ENCODE measurements around the gene FAM53B.

The FAM53B gene

DNA sequence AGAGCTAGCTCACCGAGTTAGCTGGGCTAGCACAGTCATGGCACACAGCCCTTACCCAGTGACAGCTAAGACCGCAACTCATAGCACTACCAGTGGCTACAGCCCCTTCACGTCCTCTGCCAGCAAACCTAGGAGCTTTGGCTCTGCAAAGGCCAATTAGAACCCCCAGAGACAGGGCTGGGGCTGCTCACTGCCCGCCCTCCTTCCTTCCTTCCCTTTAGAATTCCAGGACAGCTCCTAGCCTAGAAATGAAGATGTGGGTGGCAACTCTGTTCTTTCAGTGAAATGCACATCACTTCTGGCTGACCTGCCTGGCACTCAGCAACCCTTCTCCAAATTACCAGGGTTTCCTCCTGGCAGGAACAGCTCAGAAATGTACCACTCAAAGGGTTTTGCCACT lies 99.9 kb downstream of the FAM53B start:
- DNase-seq, result no peak

DNA sequence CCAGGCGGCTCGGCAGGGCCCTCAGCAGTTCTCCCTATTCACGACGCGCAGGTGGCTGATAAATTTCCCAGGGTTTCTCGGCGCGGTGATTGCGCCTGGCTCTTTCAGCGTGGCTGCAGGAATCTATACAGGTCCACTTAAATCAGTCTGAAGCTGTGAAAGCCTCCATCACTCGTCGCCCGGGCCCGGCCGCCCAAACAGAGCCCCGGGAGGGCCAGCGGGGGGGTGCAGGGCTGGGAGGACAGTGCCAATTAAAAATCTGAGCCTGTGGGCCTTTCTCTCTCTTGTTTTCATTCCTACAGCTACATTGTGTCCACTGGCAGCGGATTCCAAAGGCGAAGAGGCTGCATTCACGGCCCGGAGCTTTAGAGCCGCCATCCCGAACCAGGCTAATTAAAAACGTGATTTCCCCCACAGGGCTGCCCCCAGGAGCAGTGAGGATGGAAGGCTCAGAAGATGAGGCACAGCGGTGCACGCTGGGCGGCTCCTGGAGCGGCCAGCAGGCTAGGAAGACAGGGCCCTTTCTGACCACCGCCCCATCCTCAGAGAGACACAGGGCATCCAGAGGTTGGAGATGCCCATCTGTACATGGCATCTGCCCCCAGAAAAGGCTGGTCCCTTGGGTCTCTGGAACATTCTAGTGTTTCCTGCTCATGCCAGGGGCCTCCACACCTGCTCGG lies 100.7 kb downstream of the FAM53B start:
- no peak for DNase-seq

DNA sequence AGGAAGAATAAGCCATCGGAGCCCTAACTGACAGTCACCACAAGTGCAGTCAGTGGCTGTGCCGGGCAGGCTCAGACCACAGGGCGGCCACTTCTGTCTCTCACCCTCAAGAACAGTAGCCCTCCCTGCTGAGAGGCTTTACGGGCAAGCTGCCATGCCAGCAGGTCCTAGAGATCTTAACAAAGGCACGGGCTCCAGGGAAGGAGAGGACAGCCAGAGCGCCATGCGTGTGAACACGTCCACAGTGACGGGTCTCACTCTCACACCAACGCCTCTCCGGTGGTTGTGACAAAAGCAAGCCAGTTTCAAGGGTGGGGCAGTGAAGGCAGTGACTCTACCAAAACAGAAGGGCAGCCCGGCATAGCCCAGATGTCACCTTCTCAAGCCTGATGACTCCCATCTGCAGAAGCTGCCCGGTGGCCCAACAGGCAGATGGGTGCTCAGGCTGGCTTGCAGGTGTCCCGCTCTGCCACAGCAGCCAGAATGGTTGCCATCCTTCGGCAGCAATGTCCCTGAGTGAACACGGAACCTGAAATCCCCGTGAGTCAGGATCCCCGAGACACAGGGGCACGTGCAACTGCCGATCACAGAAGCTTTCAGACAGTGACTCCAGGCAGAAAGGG lies 102.0 kb downstream of the FAM53B start:
- DNase-seq, result peak; percentile 25 to 60

DNA sequence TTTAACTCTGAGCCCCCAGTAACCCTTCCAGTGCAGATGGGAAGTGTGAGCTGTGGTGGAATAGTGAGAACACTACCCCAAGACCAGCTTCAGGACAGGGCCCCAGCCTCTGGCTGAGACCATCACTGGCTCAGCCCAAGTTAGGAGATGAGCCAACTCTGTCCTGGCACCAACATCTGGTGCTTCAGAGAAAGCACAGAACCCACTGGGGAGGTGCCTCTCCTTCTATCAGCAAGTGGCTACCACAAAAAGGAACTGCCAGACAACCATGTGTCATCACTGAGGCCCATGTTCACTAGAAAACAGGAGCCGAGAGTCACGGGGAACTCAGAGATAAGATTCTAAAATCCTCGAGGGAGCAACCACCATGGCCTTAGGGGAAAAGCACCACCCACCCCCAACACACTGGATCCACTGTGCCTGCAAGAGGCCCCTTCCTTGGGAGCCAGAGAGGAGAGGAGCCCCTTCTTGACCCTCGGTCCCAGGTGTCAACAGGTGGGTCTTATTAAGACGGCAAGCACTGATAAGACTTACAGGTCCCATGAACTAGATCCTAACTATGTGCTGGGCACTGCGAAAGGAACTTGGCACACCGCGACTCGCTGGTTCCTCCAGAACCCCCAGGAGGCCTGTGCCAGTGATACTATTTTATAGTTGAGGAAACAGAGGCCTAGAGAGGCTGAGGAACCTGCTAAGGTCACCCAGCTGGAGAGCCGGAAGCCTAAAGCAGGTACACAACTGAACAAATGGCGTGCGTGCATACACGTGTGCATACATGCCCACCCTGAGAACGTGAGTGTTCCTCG lies 102.7 kb downstream of the FAM53B start:
- DNase-seq, result no peak

DNA sequence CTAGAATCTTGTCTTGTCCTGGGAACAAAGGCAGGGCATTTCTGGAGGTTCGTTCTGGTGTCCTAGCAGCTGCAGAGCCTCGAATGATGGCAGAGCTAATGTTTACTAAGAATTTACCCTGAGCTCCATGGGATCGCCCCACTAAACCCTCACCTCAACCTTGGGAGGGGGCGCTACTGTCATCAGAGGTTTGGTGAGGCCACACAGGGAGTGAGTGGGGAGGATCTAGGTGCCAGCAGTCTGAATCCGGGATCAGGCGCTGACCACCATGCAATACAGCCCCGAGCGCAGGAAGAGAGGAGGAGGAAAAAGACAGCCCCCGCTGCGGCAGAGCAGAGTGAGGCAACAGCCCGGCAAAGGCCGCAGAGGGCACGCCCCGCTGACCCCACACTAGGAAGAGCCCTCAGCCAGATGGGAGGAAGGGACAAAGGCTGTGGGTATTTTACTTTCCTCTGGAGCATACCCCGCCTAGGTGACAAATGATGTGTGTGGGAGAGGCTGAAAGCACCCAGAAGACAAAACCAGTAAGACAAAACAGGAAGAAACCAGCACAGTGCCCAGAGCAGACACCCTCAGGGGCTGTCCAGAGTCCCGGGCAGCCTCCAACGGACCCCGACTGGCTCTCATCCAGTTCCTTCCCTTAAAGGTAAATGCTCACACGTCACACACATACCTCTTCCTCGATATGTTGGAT lies 103.5 kb downstream of the FAM53B start:
- DNase-seq, result no peak

DNA sequence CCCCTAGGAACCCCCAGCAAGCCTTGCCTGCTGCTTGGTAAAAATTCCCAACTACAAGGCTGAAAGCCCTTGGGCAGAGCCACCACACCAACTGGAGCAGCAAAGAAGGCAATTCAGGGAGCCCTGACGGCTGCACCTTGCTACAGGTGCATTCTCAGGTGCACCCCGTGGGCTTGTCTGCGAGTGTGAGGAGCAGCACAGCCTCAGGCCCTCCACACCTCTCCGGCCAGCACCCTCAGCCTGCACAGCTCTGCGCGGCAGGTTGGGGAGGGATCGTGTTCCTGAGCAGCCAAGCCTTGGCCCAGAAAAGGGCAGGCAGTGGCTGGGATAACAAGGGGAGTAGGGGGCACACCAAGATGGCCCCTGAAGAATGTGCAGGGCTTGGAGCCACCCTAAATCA lies 104.1 kb downstream of the FAM53B start:
- DNase-seq, result no peak

DNA sequence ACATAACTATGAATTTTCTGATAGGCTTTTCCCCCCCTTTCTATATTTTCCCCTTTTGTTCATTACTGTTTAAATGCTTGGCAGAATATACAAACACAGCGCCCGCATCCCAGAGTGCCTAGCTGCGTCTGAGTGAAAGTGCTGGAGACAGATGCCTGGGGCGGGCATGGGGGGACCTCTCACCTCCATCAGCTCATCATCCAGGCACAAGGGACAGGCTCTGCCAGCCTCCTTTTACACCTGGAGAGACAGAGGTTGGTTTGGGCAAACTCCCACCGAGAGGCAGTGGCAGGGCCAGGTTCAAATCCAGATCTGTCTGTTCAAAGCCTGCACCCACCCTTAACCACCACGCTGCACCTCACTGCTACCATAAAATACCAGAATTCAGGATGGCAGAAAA lies 104.5 kb downstream of the FAM53B start:
- DNase-seq, result no peak

DNA sequence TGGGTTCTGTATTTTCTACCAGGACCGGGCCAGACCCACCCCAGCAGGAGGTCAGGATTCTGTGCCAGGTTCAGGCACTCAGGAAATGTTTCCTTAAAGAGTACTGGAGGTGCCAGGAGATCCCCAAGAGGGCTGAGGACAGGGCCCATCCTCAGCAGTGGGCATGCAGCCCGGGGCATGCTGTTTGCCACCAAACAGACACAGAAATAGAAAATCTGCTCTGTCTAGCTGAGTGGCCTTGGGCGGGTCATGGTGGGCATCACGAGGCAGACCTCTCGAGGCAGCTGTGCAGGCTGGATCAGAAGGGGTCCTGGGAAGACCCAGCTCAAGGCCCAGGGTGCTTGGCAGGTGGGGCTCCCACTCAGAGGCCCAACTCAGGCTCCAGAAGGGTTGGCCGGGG lies 105.0 kb downstream of the FAM53B start:
- DNase-seq, result no peak

DNA sequence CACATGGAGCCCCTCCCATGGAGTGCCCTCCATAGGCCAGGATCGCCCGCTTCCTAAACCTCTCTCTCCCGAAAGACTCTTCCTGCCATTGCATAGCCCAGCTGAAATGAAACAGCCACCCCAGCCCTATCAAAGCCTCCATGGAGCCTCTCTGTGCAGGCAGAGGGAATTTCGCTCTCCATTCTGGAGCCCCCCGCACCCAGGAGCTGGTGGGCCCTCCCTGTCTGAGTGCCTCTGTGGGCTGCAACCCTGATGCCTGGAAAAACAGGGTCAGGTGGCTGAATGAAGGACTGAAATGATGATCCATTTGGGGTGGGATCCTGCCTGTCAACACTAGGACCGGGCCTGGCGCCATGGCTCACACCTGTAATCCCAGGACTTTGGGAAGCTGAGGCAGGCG lies 106.4 kb downstream of the FAM53B start:
- DNase-seq, result no peak

DNA sequence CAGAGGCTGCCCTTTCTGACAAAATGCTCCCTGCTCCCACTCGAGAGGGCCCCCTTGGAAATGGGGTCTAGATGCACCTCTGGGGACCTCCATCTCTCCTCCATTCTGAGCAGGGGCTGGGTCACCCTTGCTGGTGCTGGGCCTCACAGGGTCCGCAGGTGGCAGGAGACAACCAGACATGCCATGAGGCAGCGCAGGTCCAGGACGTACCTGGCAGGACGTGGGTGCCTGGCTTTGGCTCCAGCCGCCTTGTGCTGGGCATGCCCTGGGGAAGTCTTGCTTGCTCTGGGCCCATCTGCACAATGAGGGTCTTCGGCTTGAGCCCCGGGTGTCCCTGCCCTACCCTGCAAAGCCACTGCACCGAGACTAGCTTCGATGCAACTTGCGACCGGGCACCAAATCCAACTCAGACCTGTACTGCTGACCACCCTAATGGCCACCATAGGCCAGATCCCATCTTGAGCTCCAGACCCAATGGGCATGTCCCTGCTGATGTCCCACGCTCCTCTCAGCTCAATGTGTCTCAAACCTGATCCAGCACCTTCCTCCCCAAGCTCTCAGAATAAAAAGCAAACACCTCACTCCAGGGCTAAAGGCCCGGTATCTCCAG lies 107.0 kb downstream of the FAM53B start:
- no peak for DNase-seq

DNA sequence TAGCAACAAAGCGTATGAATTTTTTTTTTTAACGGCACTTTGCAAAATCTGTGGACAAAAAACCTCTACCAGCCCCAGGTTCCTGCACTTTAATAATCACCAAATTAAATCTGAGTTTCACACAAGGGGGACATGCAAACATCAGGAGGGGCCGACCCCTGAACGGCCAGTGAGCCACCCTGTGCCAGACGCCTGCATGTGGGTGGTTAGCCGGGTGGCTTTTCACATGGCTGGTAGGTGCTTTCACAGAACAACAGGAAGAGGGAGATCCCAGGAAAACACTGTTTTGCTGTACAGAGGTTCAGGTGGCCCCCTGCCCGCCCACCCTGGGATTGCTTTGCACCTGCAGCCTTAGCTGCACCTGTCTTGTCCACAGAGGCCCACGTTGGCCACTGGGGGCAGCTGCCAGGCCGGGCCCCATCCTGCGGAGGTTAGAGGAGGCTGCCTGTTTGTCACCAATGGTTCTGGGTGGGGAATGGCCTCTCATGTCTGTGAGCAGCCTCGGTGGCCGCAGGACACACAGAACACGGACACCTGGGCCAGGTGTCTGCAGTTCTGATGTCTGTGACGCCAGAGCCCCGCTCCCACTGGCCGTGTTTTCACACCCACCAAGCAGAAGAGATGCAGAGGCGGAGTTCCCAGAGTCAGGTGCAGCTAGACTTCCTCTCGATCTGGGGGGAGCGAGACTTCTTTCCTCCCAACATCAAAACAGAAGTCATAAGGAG lies 107.7 kb downstream of the FAM53B start:
- DNase-seq, result no peak

DNA sequence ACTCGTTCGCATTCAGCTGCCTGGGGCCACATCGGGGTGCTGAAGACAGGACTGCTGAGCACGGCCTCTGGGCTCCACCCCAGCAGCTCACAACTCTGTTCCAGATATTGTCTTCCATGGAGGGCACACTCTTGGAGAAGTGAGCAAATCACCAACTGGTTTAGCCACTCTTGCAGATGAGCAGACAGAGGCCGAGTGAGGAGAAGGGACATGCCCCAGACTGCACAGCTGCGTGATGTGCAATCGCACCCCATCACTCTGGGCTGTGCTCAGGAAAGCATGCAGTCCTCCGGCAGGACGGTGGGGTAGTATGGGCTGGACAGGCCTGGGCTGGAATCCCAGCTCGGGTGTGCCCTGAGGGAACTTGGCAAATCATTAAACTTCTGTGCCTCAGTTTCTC lies 111.6 kb downstream of the FAM53B start:
- no peak for DNase-seq

DNA sequence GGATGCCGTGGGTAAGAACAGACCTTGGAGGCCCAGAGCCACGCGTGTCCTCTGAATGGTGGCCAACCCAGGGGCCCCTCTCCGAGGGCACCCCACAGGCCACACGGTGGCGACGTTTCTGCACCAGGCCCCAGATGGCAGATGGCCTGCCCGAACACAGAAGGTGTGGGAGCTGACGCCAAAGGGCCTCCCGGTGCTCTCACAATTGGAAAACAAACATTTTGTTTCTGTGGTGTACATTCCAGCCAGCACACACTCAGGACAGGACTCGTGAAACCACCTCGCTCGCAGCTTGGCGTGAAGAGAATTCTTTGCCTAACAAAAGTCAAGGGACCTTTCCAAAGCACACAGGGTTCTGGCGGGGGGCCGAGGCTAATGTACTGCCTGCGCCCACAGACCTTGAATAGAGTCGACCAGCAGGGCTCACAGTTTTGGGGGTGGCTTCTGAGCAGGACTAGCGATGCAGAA lies 112.1 kb downstream of the FAM53B start:
- peak in 1 of 2 experiments; percentile 54 for DNase-seq

DNA sequence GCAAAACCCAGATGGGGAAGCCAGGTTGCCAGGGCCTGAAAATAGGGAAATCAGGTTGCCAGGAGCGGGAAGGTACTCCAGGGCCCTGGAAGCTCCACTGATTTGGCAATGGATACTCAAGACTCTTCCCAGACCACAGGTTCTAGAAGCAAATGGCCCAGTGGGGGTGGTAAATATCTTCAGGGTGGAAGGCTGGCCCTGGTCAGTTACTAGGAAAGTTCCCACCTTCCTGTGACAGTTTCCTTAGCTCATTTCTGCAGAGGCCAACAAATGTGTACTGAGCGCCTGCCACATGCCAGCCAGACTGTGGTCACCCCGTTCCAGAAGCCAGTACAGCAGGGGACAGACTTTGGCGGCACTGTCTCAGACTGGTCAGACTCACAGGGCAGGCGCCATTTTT lies 113.6 kb downstream of the FAM53B start:
- DNase-seq, result no peak

DNA sequence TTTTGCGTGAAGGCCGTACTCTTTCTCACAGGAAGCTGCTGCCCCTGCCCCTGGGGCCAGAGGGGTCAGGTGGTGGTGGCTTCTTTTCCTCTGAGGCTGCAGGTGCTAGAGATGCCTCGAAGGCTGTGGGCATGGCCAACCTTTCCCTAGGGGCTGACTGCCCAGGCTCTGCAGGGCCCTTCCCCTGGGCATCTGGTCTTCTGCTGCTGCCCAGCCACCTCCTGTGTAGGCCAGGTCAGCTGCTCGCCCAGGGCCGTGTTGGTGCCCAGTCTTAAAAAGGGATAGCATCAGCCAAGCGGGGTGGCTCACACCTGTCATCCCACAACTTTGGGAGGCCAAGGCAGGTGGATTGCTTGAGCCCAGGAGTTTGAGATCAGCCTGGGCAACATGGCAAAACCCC lies 114.3 kb downstream of the FAM53B start:
- DNase-seq, result no peak

DNA sequence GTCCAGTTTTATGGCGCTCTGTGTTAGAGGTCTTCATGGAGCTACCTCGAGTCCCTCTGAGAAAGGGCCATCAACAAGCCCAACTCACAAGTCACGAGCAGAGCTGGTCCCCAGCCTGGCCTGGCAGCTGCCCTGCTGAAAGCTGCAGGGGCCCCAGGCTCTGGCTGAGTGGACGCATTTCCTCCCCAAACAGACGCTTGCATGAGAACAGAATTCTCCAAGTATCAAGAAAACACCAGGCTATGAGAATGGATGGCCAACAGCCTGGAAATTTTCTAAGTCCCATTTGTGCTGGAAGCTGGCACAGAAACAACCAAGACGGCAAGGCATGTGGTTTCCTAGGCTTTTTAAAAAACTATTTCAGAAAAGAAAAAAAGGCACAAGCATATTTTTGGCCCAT lies 114.8 kb downstream of the FAM53B start:
- no peak for DNase-seq

DNA sequence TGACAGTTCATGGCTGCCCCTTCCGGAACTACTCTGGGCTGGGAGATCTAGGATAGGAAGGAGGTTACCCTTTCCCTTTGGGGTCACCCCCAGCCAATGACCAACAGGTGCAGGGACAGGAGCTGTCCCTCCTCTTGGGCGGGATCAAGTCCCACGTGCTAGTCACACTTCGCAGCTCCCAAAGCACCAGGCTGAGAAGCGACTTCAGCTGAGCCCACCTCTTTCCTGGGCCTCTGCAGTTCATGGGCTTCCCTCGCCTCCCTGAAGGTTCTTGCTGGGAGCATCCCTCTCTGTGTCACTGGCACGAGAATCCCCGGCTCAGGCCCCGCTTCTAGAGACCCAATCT lies 115.5 kb downstream of the FAM53B start:
- DNase-seq, result no peak

DNA sequence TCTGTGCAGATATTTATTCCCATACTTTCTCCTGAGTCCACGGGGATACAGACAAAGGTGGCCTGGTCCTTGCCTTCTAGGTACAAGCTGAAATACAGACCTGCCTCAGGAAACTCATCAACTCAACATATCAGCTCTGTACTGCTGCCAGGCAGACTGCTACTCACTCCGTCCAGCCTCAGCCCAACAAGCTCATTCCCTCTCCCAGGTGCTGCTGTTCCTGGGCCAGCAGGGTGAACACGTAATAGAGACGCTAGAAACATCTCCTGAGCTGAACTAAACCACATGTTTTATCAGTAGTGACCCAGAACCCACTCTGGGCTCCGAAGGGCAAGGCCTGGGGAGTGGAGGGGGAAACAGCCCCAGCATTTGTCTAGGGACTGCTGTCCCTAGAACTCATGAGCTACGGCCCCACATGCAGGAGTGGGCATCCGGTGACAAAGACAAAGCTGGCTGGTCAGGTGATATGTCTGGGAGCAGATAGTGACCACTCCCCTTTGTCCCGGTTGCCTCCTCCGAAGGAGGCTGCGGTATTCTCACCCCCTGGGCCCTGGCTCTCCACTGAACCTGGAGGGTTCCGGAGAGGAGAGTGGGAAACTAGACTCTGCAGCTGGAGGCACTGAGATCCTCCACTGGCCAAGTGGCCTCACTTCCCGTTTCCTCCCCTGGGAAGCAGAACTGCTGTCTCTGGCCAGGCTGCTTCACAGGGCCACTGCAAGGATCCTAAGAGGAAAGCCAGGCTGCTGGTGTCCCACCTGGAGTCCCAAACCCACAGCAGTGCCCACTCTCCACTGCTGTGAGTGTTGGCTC lies 116.1 kb downstream of the FAM53B start:
- DNase-seq, result no peak

DNA sequence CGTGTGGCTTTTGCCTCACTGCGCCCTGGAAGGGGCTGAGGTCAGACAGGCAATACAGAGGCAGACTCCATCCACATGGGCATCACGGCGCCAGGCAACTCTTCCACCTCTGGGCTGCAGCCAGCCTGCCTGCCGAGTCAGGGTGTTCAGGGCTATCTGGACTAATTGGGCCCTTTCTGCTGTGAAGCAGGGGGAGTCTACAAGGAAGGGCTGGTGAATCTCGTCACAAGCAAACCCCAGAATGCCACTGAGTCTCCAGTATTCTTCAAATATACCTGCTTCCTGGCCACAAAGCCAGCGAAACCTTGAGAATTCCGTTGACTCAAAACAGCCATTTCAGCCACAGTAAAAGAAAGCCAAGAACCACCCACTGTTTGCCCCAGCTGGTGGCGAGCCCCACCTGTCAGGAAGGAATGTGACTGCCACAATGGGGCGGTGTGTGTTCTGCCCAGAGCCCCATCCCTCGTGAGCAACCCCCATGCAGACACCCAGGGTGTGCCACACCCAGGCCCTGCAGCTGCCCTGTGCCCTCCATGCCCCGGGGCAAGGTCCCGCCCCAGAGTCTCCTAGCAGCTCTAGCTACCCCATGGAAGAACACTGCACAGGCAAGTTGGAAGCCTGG lies 117.3 kb downstream of the FAM53B start:
- DNase-seq, result no peak

DNA sequence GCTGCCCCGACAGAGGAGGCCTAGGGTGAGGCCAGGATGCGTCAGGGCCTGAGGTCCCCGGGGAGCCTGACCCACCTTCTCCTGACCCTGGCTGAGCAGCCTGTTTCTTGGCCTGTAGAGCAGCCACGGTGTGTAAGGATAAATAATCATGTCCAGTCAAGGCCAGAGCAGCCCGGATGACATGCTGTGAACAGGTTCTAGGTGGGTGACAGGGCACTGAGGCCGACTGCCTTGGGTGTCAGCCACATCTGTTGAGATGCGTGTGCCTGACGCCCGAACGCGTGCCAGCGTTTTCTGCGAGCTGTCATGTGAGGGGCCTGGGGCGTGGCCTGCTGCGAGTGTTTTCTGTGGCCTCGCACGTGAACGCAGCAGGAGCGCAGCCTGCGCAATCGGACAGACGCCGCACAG lies 118.3 kb downstream of the FAM53B start:
- DNase-seq, result no peak

DNA sequence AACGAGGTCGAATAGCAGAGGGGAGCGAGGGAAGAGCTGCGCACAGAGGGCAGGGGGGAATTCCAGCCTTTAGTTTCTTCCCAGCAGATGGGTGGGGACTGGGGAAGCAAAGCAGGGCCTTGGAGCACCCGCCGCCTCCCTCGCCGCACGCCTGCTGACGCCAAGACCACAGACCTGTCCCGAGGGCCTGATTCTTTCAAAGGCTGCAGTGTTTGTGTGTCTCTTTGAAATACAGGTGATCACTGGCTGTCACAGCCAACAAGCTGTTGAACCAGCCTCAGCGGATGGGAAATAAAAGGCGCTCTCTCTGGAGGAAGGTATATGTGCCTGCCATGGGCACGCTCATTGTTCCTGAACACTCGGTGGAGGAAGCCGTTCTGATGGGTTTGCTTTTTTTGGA lies 119.3 kb downstream of the FAM53B start:
- DNase-seq, result no peak

Measured in NCI-H524 (cell line).